GM12864 (cell line): Measurements from ENCODE around the gene IL1RL1.
"Not testable (repeated sequence)": the region's sequence is repeated elsewhere in the genome, so short reads cannot be mapped to it uniquely, and the experiment has no call there.

Experiments
- DNase-seq: peaks from one replicate; pipeline ENCODE4 v3.0.0-alpha.2; 2011; ENCODE audit warnings: low read depth
- H3K4me3 ChIP-seq: 2 replicates; pipeline ENCODE4 v1.5.1; 2011; ENCODE audit warnings: mild to moderate bottlenecking, low read depth, low read length, control low read depth
- CTCF ChIP-seq: IDR thresholded peaks from 2 replicates; pipeline ENCODE4 v1.5.1; 2011; ENCODE audit warnings: low read depth, mild to moderate bottlenecking, moderate library complexity, low read length, control low read depth, inconsistent platforms; ENCODE audit errors: missing control alignments

The IL1RL1 gene

GRCh38 chr2:102313950-102314349, 2.6 kb downstream of the IL1RL1 start:
- DNase-seq: no peak
- TF ChIP-seq CTCF: no peak

GRCh38 chr2:102315921-102316320, 4.6 kb downstream of the IL1RL1 start:
- no peak for DNase-seq
- H3K4me3 ChIP-seq: no peak overlapping the region
- TF ChIP-seq CTCF: no peak

More at GRCh38 chr2:102313950-102314349, 2.6 kb downstream of the IL1RL1 start:
- no peak overlapping the region for H3K4me3 ChIP-seq

GRCh38 chr2:102317715-102318114, 6.4 kb downstream of the IL1RL1 start:
- no peak for TF ChIP-seq CTCF
- H3K4me3 ChIP-seq: no peak overlapping the region
- DNase-seq: no peak

- TF ChIP-seq CTCF: no peak
- no peak overlapping the region for H3K4me3 ChIP-seq
Measured at GRCh38 chr2:102318437-102318836, 7.1 kb downstream of the IL1RL1 start.

DNA sequence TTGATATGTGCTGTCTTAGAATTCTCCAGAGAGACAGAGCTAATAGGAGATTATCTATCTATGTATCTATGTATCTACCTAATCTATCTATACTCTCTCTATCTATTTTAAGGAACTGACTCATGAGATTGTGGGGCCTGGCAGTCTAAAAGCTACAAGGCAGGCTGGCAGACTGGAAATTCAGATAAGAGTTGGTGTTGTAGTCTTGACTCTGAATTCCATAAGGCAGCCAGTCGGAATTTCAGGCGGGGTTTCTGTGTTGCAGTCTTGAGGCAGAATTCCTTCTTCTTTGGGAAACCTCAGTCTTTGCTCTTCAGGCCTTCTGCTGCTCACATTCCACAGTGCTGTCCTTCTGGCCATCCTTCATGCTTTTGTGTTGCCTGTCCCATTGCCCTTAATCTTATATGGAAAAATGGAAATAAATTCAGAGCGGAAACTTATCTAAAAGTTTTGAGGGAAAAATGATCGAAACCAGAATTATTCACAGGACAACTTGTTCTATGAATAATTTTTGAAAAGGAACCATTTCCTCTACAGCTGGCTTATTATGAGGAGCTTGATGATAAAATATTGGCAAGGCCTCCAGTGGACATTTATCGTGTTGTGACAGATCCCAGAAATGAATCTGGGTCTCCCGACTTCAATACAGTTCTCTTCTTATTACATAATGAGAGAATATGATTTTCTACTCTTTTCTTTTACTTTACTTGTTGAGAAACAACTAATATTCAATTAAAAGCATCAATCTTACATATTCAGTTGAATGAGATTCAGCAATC, 10.8 kb downstream of the IL1RL1 start:
- no peak for TF ChIP-seq CTCF
- no peak for DNase-seq
- no peak overlapping the region for H3K4me3 ChIP-seq

More at GRCh38 chr2:102318437-102318836, 7.1 kb downstream of the IL1RL1 start:
- DNase-seq: no peak

DNA sequence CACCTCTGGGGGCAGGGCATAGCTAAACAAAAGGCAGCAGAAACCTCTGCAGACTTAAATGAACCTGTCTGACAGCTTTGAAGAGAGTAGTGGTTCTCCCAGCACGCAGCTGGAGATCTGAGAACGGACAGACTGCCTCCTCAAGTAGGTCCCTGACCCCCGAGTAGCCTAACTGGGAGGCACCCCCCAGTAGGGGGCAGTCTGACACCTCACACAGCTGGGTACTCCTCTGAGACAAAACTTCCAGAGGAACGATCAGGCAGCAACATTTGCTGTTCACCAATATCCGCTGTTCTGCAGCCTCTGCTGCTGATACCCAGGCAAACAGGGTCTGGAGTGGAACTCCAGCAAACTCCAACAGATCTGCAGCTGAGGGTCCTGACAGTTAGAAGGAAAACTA, 13.6 kb downstream of the IL1RL1 start:
- DNase-seq, H3K4me3 ChIP-seq: not testable (repeated sequence)

DNA sequence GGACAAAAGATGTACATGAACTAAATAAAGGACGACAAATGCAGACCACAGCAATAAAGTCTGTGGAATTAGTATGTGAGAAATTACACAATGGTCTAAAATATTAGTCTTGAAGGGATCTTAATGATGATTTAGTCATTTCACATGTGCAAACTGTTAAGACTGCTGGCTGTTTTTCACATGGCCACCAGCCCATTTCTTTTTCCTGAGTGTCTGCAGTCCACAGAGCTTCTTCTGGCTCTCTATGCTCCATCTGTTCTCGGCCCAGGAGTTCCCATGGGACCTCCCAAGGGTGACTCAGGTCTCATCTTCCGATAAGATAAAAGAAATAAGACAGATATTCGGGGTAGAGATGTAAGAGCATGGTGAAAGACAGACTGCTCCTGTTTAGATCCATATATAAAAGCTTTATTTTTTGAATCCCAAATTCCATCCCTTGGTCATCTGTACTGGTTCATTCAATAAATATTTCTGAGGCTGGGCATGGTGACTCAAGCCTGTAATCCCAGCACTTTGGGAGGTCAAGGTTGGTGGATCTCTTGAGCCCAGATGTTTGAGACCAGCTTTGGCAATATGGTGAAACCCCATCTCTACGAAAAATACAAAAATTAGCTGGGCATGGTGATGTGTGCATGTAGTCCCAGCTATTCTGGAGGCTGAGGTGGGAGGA, 20.1 kb downstream of the IL1RL1 start:
- no peak for DNase-seq
- H3K4me3 ChIP-seq: no peak overlapping the region
- TF ChIP-seq CTCF: no peak
